ENCODE results near the gene TBXAS1.

Gene TBXAS1

DNA sequence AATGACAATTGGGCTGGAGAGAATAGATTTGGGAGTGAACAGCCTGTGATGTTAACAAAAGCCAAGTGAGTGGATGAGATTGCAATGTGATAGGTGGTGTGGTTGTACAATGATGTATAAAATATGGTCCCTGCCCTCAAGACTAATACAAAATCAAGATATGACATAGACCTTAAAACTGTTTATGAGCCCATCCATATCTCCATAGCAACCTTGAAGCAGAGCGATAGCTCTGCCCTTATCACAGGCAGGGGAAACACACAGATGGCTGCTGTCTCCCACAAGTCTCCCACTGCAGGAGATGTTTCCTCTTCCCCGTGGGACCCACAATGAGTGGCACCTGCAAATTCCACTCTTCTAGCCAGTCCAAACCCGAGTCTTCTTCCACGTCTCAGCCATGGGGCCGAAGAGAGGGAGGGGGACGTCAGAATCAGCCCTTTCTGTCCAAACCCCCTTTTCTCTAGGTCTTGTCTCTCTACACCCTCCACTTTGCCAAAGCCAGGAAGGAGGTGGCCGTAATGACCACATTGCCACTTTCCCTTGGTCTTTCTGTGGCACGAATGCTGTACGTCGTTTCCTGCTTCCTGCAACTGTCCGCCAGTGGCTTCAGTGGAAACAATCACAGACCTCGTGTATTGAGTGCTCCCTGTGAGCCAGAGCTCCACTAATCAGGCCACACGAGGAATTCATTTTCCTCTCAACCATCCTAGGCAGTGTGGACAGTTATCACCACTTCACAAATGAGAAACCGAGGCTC lies 7.5 kb upstream of the TBXAS1 start:
- no peak overlapping the region for H3K4me3 ChIP-seq (ENCODE audit: low read depth, low read length)
- no peak for TF ChIP-seq CTCF (IDR thresholded peaks at IDR 0.05; ENCODE audit: insufficient read depth, low read length, missing control alignments)
- ChIA-PET CTCF (interaction anchor here (0.9 to 1.8 kb wide), 2 partner anchors 34 to 176 kb away, joined by 3 to 5 read pairs; no protein-coding TSS in a partner anchor), POLR2A (no interaction called here)
- DNase-seq (ENCODE audit: low read depth, low spot score) = no peak

GRCh38 chr7:139822855-139823254 lies 6.2 kb upstream of the TBXAS1 start:
- no peak for TF ChIP-seq CTCF (IDR thresholded peaks at IDR 0.05; ENCODE audit: insufficient read depth, low read length, missing control alignments)
- DNase-seq (ENCODE audit: low read depth, low spot score) = no peak
- POLR2A ChIA-PET = no interaction called here
- H3K4me3 ChIP-seq (ENCODE audit: low read depth, low read length) = no peak overlapping the region
- CTCF ChIA-PET = interaction anchor here (0.7 to 1.7 kb wide), 2 partner anchors 15 to 177 kb away, joined by 3 to 6 read pairs; no protein-coding TSS in a partner anchor

GRCh38 chr7:139823959-139824521 lies 5.0 kb upstream of the TBXAS1 start:
- POLR2A ChIA-PET = no interaction called here

DNA sequence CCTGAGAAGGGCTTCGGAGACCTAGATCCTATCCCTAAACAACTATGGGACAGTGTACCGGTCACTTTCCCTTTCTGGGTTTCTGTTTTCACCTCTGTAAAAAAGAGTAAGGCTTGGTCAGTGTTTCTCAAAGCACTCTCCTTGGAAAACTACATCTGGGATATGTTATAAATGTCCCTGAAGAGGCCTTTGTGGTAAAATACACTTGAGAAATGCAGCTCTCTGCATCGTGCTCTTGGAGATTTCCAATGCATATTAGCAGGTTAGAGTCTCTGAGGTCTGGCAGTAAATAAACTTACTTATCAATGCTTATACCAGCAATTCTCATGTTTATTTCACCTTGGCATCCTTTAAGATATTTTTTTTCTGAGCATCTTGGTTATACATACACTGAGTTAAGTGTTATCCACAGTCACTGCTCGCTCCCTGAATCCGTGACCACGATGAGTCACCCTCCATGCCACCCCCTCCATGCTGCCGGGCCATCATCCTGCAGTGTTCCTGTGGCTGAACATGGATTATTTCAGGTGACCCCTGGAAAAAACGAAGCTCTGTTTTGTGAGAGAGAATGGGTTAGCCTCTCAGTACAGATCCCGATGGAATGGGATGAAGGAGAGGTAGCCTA lies 3.3 kb upstream of the TBXAS1 start:
- POLR2A ChIA-PET = no interaction called here
- no peak for TF ChIP-seq CTCF (IDR thresholded peaks at IDR 0.05; ENCODE audit: insufficient read depth, low read length, missing control alignments)
- CTCF ChIA-PET = no interaction called here
- DNase-seq (ENCODE audit: low read depth, low spot score) = no peak
- no peak overlapping the region for H3K4me3 ChIP-seq (ENCODE audit: low read depth, low read length)

More at GRCh38 chr7:139823959-139824521, 5.0 kb upstream of the TBXAS1 start:
- no peak for DNase-seq (ENCODE audit: low read depth, low spot score)
- H3K4me3 ChIP-seq (ENCODE audit: low read depth, low read length) = no peak overlapping the region
- CTCF ChIA-PET = interaction anchor here (0.6 to 1.8 kb wide), 3 partner anchors 28 to 314 kb away, joined by 3 to 6 read pairs (median 4); no protein-coding TSS in a partner anchor
- no peak for TF ChIP-seq CTCF (IDR thresholded peaks at IDR 0.05; ENCODE audit: insufficient read depth, low read length, missing control alignments)

- no peak for DNase-seq (ENCODE audit: low read depth, low spot score)
- TF ChIP-seq CTCF (IDR thresholded peaks at IDR 0.05; ENCODE audit: insufficient read depth, low read length, missing control alignments) = no peak
- no peak overlapping the region for H3K4me3 ChIP-seq (ENCODE audit: low read depth, low read length)
- POLR2A ChIA-PET = no interaction called here
- CTCF ChIA-PET = no interaction called here
These were observed 2.0 kb upstream of the TBXAS1 start for GRCh38 chr7:139827042-139827441.

DNA sequence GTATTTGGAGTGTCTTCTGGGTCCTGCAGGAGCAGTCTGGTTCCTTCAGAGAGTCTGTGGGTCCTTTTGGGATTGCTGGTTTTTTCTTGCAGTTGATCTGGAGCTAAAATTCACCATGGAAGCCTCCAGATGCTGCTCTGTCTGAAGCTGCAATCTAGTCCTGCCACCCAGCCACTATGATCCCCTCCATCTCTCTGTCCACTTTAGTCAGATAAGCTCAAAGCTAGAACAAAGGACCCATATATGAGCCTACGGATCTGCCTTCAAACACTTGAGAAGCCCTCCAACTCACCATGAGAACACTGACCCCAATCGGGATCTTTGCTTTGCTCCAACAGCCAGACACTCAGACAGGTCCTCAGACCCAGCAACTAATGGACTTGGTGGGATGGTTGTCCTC lies 618 bp upstream of the TBXAS1 start:
- no peak for TF ChIP-seq CTCF (IDR thresholded peaks at IDR 0.05; ENCODE audit: insufficient read depth, low read length, missing control alignments)
- H3K4me3 ChIP-seq (ENCODE audit: low read depth, low read length) = no peak overlapping the region
- ChIA-PET POLR2A (no interaction called here), CTCF (interaction anchor here (1.0 kb wide), 1 partner anchor 170 kb away, joined by 4 read pairs; no protein-coding TSS in a partner anchor)
- DNase-seq (ENCODE audit: low read depth, low spot score) = no peak
